CD14-positive monocyte (primary cell): ENCODE data around the gene SUPT20HL2. TPM values are rescaled to one million over a fixed set of nuclear protein-coding genes. Genes with fewer than 3 reads are reported as not detected.

Experiments used
- DNase-seq, 3 donors: peaks; one replicate each; pipeline ENCODE4 v3.0.0-alpha.2; 2011 to 2022
- H2AFZ ChIP-seq: 2 replicates; pipeline ENCODE4 v1.6.0; 2012; ENCODE audit warnings: mild to moderate bottlenecking, low read depth, low read length, inconsistent platforms; ENCODE audit not compliant: insufficient read depth, poor library complexity, severe bottlenecking
- H3K27ac ChIP-seq, 2 donors: 1 replicate in 1 of 2; 2 replicates in 1 of 2; pipeline ENCODE4 v1.5.1; 2012 to 2013; ENCODE audit warnings: low read length in 2 of 2, control low read depth in 1 of 2, inconsistent platforms in 1 of 2, low read depth in 1 of 2, mild to moderate bottlenecking in 1 of 2
- H3K27me3 ChIP-seq, 2 donors: one replicate each; pipeline versions ENCODE4 v1.6.0 to v1.6.1; 2011 to 2013; ENCODE audit warnings: low read length in 2 of 2; ENCODE audit not compliant: control insufficient read depth in 2 of 2, insufficient read depth in 2 of 2
- H3K36me3 ChIP-seq, 2 donors: replicated peaks in 1 of 2; 1 replicate in 1 of 2; 2 replicates in 1 of 2; pipeline versions ENCODE4 v1.5.1 to v1.6.1; 2012 to 2013; ENCODE audit warnings: low read length in 2 of 2, control low read depth in 1 of 2, inconsistent platforms in 1 of 2, mild to moderate bottlenecking in 1 of 2; ENCODE audit not compliant: insufficient read depth in 2 of 2, control insufficient read depth in 1 of 2
- H3K4me1 ChIP-seq, 2 donors: 1 replicate in 1 of 2; 2 replicates in 1 of 2; pipeline versions ENCODE4 v1.5.1 to v1.6.1; 2012 to 2013; ENCODE audit warnings: low read length in 2 of 2, control low read depth in 1 of 2, inconsistent platforms in 1 of 2, mild to moderate bottlenecking in 1 of 2, moderate library complexity in 1 of 2; ENCODE audit not compliant: insufficient read depth in 2 of 2, control insufficient read depth in 1 of 2
- H3K4me2 ChIP-seq: replicated peaks from 2 replicates; pipeline ENCODE3; 2012; ENCODE audit warnings: low read length, moderate library complexity, mild to moderate bottlenecking; ENCODE audit not compliant: poor library complexity, severe bottlenecking; ENCODE audit errors: extremely low read depth
- H3K4me3 ChIP-seq, 3 experiments: fragments of 200-600 bp in 1 of 3; sonication (generic) in 1 of 3; replicated peaks in 1 of 3; 1 replicate in 2 of 3; 2 replicates in 1 of 3; pipeline ENCODE4 v1.5.1; 2011 to 2013; ENCODE audit warnings: low read length in 3 of 3, mild to moderate bottlenecking in 3 of 3, control low read depth in 2 of 3, low read depth in 2 of 3, inconsistent platforms in 1 of 3, moderate library complexity in 1 of 3
- H3K79me2 ChIP-seq: 2 replicates; pipeline ENCODE4 v1.6.0; 2012; ENCODE audit warnings: mild to moderate bottlenecking, control low read depth, inconsistent platforms, low read length, moderate library complexity; ENCODE audit not compliant: insufficient read depth
- H3K9ac ChIP-seq: 2 replicates; pipeline ENCODE4 v1.6.0; 2017; ENCODE audit warnings: low read length, mild to moderate bottlenecking; ENCODE audit not compliant: insufficient read depth, poor library complexity, severe bottlenecking
- H3K9me3 ChIP-seq, 2 donors: replicated peaks in 1 of 2; 1 replicate in 1 of 2; 2 replicates in 1 of 2; pipeline versions ENCODE4 v1.5.1 to v1.6.1; 2012 to 2013; ENCODE audit warnings: low read length in 2 of 2, control low read depth in 1 of 2; ENCODE audit not compliant: control insufficient read depth in 1 of 2, insufficient read depth in 1 of 2
- H4K20me1 ChIP-seq: 2 replicates; pipeline ENCODE4 v1.6.0; 2012; ENCODE audit warnings: mild to moderate bottlenecking, low read length, control low read depth, moderate library complexity; ENCODE audit not compliant: insufficient read depth
- H3K27ac Mint-ChIP-seq, 7 donors: one replicate each; pipeline ENCODE4 v1.8.0; 2020; ENCODE audit warnings: mild to moderate bottlenecking in 7 of 7, mixed read lengths in 7 of 7, moderate library complexity in 6 of 7, inconsistent platforms in 2 of 7
- H3K27me3 Mint-ChIP-seq, 3 donors: one replicate each; pipeline ENCODE4 v1.8.0; 2021 to 2022; ENCODE audit warnings: low read depth in 3 of 3, mild to moderate bottlenecking in 3 of 3, mixed read lengths in 3 of 3, moderate library complexity in 3 of 3, inconsistent platforms in 1 of 3
- H3K36me3 Mint-ChIP-seq, 2 donors: one replicate each; pipeline ENCODE4 v1.8.0; 2020; ENCODE audit warnings: mixed read lengths in 2 of 2, inconsistent platforms in 1 of 2, mild to moderate bottlenecking in 1 of 2
- H3K4me1 Mint-ChIP-seq: one replicate; pipeline ENCODE4 v1.8.0; 2020; ENCODE audit warnings: mild to moderate bottlenecking, mixed read lengths
- H3K4me3 Mint-ChIP-seq, 2 donors: one replicate each; pipeline ENCODE4 v1.8.0; 2020; ENCODE audit warnings: mild to moderate bottlenecking in 2 of 2, mixed read lengths in 2 of 2, moderate library complexity in 1 of 2
- H3K9me3 Mint-ChIP-seq, 7 donors: one replicate each; pipeline ENCODE4 v1.8.0; 2020 to 2022; ENCODE audit warnings: mixed read lengths in 7 of 7, mild to moderate bottlenecking in 6 of 7, moderate library complexity in 6 of 7, inconsistent platforms in 2 of 7
- WGBS: methylation state at CpG from one replicate; pipeline ENCODE4 v1.1.5; 2013; ENCODE audit warnings: missing lambda C conversion rate; ENCODE audit not compliant: insufficient coverage; 5-methylcytosine and 5-hydroxymethylcytosine counted together
- intact Hi-C, 2 donors: fragments of 100-400 bp; cut with micrococcal nuclease; formaldehyde crosslinking; loops; one replicate each; pipeline versions ENCODE4 v1.15.0 to v1.15.1; 2023
- polyA plus RNA-seq, 3 donors: library from polyadenylated mRNA; depleted of rRNA in 1 of 3; unstranded in 2 of 3; stranded (reverse) in 1 of 3; fragments of 300-500 nt in 2 of 3; fragments of >200 nt in 1 of 3; fragmentation: Illumina TruSeq in 2 of 3; gene quantifications; 1 replicate in 2 of 3; 2 replicates in 1 of 3; pipeline ENCODE4 v1.2.3, GENCODE V29; 2012 to 2021
- TF ChIP-seq, protein P1 (sequence below): fragments of 200-600 bp; IDR thresholded peaks from one replicate; pipeline ENCODE4 v1.8.0; 2022; ENCODE audit warnings: antibody characterized with exemption, mild to moderate bottlenecking

SUPT20HL2 gene
- polyA plus RNA-seq, 3 donors, result not detected

DNA sequence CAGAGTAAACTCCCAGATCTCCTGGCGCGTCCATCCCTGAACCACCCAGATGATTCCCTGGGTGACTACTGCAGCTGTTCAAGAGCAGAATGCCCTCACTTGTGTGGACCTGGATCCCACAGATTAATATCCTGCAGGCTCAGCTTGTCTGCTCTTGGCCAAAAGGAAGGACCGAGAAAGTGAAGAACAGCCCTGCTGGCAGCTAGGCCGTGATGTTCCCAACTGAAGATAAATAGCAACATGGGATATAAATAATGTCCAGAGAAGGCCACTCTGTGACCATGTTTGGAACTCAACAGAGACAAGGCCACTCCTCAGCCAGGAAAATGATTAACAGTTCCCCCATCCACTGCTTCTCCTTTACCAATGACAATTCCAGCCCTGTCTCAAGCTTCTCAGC, 21.5 kb downstream of the SUPT20HL2 start:
- intact Hi-C loops, result no loop called here
- Histone ChIP-seq H3K9ac (no peak overlapping the region), H3K4me2 (no peak overlapping the region), H2AFZ (no peak overlapping the region), H3K4me3 (no peak overlapping the region), H3K36me3 (no peaks in the 10 kb centered on the region), H3K9me3 (no peaks in the 10 kb centered on the region), H4K20me1 (no peaks in the 10 kb centered on the region), H3K27ac (no peak overlapping the region), H3K79me2 (no peaks in the 10 kb centered on the region), H3K27me3 (peaks cover 0 to 24% of the 10 kb centered on the region in 2 donors), H3K4me1 (no peaks in the 10 kb centered on the region)
- H3K36me3 Mint-ChIP-seq, result no peaks in the 10 kb centered on the region
- DNase-seq, result no peak
- H3K27me3 Mint-ChIP-seq, result peaks cover 0 to 32% (median 1%) of the 10 kb centered on the region in 3 donors
- H3K4me3 Mint-ChIP-seq, result no peak overlapping the region
- H3K4me1 Mint-ChIP-seq, result no peaks in the 10 kb centered on the region
- no CpG with 5 or more reads among the region's 4 CpGs for WGBS
- peaks cover 0 to 5% (median 0%) of the 10 kb centered on the region in 7 donors for H3K9me3 Mint-ChIP-seq
- TF ChIP-seq, protein P1, sequence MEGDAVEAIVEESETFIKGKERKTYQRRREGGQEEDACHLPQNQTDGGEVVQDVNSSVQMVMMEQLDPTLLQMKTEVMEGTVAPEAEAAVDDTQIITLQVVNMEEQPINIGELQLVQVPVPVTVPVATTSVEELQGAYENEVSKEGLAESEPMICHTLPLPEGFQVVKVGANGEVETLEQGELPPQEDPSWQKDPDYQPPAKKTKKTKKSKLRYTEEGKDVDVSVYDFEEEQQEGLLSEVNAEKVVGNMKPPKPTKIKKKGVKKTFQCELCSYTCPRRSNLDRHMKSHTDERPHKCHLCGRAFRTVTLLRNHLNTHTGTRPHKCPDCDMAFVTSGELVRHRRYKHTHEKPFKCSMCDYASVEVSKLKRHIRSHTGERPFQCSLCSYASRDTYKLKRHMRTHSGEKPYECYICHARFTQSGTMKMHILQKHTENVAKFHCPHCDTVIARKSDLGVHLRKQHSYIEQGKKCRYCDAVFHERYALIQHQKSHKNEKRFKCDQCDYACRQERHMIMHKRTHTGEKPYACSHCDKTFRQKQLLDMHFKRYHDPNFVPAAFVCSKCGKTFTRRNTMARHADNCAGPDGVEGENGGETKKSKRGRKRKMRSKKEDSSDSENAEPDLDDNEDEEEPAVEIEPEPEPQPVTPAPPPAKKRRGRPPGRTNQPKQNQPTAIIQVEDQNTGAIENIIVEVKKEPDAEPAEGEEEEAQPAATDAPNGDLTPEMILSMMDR, result no peak
- peak overlapping the region in 1 of 7 donors; percentile 55 for H3K27ac Mint-ChIP-seq

DNA sequence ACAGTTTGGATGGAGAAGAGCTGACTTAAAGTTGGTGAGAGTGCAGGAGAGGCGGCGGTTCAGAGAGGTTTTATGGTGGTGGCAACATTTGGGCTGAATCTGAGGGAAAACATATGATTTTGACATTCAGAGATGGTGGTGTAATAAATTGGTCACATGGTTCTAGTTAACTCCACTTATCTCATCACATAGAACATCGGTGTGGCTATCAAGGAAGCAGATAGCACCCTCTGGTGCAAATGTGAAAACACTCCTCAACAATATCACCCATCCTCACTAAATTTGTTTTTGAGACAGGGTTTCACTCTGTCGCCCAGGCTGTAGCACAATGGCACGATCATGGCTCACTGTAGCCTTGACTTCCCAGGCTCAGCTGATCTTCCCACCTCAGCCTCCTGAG, 28.8 kb downstream of the SUPT20HL2 start:
- peaks cover 0 to 6% (median 0%) of the 10 kb centered on the region in 7 donors for H3K9me3 Mint-ChIP-seq
- H3K27me3 Mint-ChIP-seq, result peaks cover 0 to 32% (median 1%) of the 10 kb centered on the region in 3 donors
- Histone ChIP-seq H3K4me3 (no peak overlapping the region), H3K4me2 (no peak overlapping the region), H3K79me2 (no peaks in the 10 kb centered on the region), H3K27me3 (peaks cover 0 to 24% of the 10 kb centered on the region in 2 donors), H3K9me3 (no peaks in the 10 kb centered on the region), H3K4me1 (no peaks in the 10 kb centered on the region), H3K36me3 (no peaks in the 10 kb centered on the region), H3K9ac (no peak overlapping the region), H3K27ac (no peak overlapping the region), H2AFZ (no peak overlapping the region), H4K20me1 (no peaks in the 10 kb centered on the region)
- peaks cover 5% of the 10 kb centered on the region for H3K4me1 Mint-ChIP-seq
- no peak overlapping the region for H3K27ac Mint-ChIP-seq
- peak in 2 of 3 donors; percentile 1 to 2 for DNase-seq
- no peaks in the 10 kb centered on the region for H3K36me3 Mint-ChIP-seq
- H3K4me3 Mint-ChIP-seq, result no peak overlapping the region
- intact Hi-C loops, result no loop called here
- TF ChIP-seq, protein P1, result no peak
- WGBS, result 79% methylated on average over 2 of the region's 5 CpGs
